SJCRH30 (cell line): Measurements from ENCODE around the gene CAPN2. TPM values are rescaled to one million over a fixed set of nuclear protein-coding genes. Genes with fewer than 3 reads are reported as not detected.
"Not testable (repeated sequence)": the region's sequence is repeated elsewhere in the genome, so short reads cannot be mapped to it uniquely, and the experiment has no call there.

Experiments used
- DNase-seq, 2 experiments: peaks; one replicate each; pipeline ENCODE4 v3.0.0-alpha.2; 2015 to 2020
- H3K27ac ChIP-seq: fragments of 250-450 bp; sonication (Bioruptor Pico); 2 replicates; pipeline ENCODE4 v1.5.1; 2020; ENCODE audit warnings: mild to moderate bottlenecking, moderate library complexity
- H3K27me3 ChIP-seq: fragments of 250-450 bp; sonication (Bioruptor Pico); 2 replicates; pipeline ENCODE4 v1.5.1; 2020; ENCODE audit warnings: mild to moderate bottlenecking, moderate library complexity
- H3K36me3 ChIP-seq: fragments of 250-450 bp; sonication (Bioruptor Pico); 2 replicates; pipeline ENCODE4 v1.5.1; 2020; ENCODE audit warnings: mild to moderate bottlenecking, moderate library complexity
- H3K4me1 ChIP-seq: fragments of 250-450 bp; sonication (Bioruptor Pico); 2 replicates; pipeline ENCODE4 v1.5.1; 2020; ENCODE audit warnings: mild to moderate bottlenecking, moderate library complexity
- H3K4me3 ChIP-seq: fragments of 250-450 bp; sonication (Bioruptor Pico); 2 replicates; pipeline ENCODE4 v1.5.1; 2020; ENCODE audit warnings: mild to moderate bottlenecking, moderate library complexity
- H3K9me3 ChIP-seq: fragments of 250-450 bp; sonication (Bioruptor Pico); replicated peaks from 2 replicates; pipeline ENCODE4 v1.5.1; 2020; ENCODE audit warnings: mild to moderate bottlenecking, moderate library complexity
- total RNA-seq: library from RNA; depleted of rRNA; stranded (reverse); fragments of >200 nt; shearing (Covaris generic); gene quantifications from 2 replicates; pipeline ENCODE4 v1.2.3, GENCODE V29; 2014; rRNA removed

The CAPN2 gene
- total RNA-seq, 1 experiment from 2014 or later: 172 TPM

DNA sequence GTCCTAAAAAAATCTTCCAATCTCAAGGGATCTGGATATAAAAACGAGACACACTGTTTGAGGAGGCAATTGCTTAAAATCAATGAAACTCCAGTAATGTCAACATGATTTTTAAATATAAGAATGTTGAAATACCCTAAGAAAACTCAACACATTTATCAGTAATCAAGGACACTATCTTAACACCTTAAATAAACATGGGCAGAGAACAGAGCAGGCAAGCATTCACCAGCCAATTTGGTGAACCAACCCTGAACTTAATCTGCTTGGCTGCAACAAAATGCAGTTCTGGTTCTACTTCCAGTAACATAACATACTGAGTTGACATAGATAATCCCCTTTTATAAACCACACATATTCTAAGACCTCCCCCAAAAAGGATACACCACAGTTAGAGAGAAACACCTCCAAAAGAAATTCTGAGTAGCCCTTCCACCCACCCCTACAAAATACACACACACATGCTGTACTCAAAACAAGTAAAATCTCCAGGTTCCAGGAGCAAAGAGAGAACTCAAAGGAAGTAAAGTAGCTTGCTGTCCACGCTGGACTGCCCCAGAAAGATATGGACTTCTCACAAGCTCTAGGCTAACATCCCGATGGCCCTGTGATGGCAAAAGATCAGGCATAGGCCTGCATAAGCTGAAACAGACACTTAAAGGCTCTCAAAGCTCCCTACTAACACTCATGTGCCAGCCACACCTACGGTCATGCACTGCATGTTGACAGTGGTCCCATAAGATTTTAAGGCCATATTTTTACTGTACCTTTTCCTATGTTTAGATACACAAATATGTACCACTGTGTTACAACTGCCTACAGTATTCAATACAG, 102.9 kb downstream of the CAPN2 start:
- no peak overlapping the region for H3K27ac ChIP-seq
- H3K9me3 ChIP-seq: no peaks in the 10 kb centered on the region
- DNase-seq: no peak
- H3K27me3 ChIP-seq: no peaks in the 10 kb centered on the region
- H3K4me3 ChIP-seq: no peak overlapping the region
- H3K4me1 ChIP-seq: peaks cover 16% of the 10 kb centered on the region
- peaks cover 46% of the 10 kb centered on the region for H3K36me3 ChIP-seq

DNA sequence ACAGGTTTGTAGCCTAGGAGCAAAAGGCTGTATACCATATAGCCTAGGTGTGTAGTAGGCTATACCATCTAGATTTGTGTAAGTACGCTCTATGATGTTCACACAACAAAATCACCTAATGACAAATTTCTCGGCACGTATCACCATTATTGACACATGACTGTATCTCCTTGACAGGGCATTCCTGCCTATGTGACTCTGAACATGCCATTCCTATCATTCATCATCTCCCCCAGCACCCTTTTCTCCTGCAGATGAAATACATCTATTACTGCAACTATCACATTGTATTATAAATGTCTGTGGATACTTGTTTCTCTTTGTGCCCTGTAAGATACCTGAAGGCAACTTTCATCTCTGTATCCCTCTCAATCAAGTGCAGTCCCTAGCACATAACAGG, 103.5 kb downstream of the CAPN2 start:
- no peaks in the 10 kb centered on the region for H3K27me3 ChIP-seq
- H3K4me3 ChIP-seq: no peak overlapping the region
- H3K9me3 ChIP-seq: no peaks in the 10 kb centered on the region
- H3K36me3 ChIP-seq: peaks cover 47% of the 10 kb centered on the region
- DNase-seq: no peak
- peaks cover 19% of the 10 kb centered on the region for H3K4me1 ChIP-seq
- H3K27ac ChIP-seq: no peak overlapping the region

DNA sequence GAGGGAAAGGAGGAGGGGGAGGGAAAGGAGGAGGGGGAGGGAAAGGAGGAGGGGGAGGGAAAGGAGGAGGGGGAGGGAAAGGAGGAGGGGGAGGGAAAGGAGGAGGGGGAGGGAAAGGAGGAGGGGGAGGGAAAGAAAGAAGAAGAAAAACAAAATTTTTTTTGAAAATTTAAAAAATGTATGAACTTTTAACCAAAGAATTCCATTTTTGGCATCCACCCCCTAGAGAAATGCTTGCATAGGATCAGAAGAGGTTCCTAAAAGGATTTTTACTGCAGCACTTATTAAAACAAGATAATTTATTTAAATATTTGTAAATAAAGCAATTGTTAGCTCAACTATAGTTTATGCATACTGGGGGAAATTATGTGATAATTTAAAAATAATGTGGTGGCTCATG, 104.9 kb downstream of the CAPN2 start:
- H3K4me3 ChIP-seq, H3K9me3 ChIP-seq, H3K27me3 ChIP-seq, H3K27ac ChIP-seq, DNase-seq: not testable (repeated sequence)
- H3K4me1 ChIP-seq: peaks cover 19% of the 10 kb centered on the region
- H3K36me3 ChIP-seq: peaks cover 42% of the 10 kb centered on the region

DNA sequence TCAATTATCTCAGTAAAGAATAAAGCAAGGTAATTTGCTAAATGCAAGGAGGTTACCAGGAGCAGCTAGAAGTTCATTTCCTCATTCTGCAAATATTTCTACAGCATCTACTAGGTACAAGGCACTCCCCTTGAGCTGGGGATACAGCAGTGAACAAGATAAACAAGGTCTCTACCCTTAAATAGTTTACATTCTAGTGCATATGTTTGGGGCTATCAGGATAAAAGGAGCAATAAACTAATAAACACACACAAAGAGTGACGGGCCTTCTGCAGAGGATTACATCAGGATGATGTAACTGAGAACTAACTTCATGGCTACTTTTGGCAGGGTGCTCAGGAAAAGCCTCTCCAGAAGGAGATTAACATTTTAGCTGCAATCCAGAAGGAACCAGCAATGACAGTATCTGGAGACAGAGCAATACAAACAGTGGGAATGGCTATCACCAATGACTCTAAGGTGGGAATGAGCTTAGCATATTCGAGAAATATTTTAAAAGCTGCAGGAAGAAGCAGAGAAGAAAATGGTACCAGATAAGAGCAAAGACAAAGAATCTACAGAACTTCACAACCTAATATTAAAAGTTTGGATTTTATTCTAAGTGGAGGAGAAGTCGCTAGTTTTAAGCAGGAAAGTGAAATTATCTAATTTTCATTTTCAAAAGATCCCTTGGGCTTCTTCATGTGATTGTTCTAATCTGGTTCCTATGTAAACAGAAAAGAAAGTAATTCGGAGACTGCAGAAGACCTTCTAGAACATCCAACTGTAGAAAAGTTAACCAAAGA, 107.6 kb downstream of the CAPN2 start:
- Histone ChIP-seq H3K4me1 (peaks cover 16% of the 10 kb centered on the region), H3K36me3 (peaks cover 23% of the 10 kb centered on the region), H3K4me3 (no peak overlapping the region), H3K27me3 (no peaks in the 10 kb centered on the region), H3K9me3 (no peaks in the 10 kb centered on the region), H3K27ac (peak overlapping the region; percentile 2; the same call in 1 of the 2 replicates)
- DNase-seq: peak; percentile 44 to 57

DNA sequence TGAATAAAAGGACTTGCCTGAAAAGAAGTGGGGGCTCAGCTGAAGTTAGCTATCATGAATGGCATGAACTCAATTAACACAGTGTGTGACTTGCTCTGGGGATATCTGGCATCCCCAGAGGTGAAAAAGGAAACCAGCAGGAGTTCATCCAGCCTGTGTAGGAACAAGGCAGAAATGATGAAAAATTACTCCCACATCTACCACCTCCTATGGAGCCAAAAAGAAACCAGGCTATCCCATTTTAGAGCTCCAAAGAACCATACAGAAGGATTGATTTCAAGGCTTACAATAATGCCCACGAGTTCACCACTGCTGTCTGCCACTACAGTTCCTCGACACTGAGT, 108.1 kb downstream of the CAPN2 start:
- no peak for DNase-seq
- no peak overlapping the region for H3K4me3 ChIP-seq
- H3K27ac ChIP-seq: no peak overlapping the region
- no peaks in the 10 kb centered on the region for H3K27me3 ChIP-seq
- peaks cover 11% of the 10 kb centered on the region for H3K4me1 ChIP-seq
- H3K36me3 ChIP-seq: peaks cover 21% of the 10 kb centered on the region
- H3K9me3 ChIP-seq: no peaks in the 10 kb centered on the region

DNA sequence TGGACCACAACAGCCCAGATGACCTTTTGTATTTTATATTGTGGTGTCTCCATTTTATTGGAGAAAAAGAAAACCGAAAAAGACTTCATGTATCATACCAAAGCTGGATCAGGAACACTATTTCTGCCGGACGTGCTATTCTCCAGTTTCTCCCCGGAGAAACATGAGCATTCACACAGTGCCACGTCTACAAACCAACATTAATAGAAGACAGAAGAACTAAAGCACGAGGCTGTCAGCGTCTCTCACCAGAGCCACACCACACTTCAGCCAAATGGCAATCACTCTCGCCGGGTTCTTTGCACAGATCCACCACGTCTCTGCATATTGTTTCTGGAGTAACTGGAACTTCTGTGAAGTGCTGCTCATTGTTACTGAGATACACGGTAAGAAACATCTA, 108.6 kb downstream of the CAPN2 start:
- DNase-seq: no peak
- H3K27ac ChIP-seq: no peak overlapping the region
- peaks cover 11% of the 10 kb centered on the region for H3K4me1 ChIP-seq
- H3K27me3 ChIP-seq: no peaks in the 10 kb centered on the region
- H3K36me3 ChIP-seq: peaks cover 21% of the 10 kb centered on the region
- H3K4me3 ChIP-seq: no peak overlapping the region
- no peaks in the 10 kb centered on the region for H3K9me3 ChIP-seq

DNA sequence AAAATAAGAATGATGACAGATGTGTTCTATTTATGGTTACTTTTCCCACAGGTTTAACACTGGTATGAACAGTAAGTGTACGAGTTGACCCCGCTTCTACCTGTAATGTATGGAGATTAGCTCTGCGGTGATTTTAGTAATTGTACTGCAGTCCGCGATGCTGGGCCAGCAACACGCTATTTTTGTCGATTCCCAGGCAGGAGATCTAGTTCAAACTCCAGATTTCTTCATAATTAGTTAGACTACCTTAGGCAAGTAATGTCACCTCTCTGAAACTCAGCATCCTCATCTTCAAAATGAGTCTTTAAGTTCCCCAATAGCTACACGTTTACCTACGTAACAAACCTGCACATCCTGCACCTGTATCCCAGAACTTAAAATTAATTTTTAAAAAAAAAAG, 111.9 kb downstream of the CAPN2 start:
- H3K27me3 ChIP-seq: no peaks in the 10 kb centered on the region
- no peak overlapping the region for H3K4me3 ChIP-seq
- H3K9me3 ChIP-seq: no peaks in the 10 kb centered on the region
- no peak overlapping the region for H3K27ac ChIP-seq
- H3K36me3 ChIP-seq: peaks cover 7% of the 10 kb centered on the region
- H3K4me1 ChIP-seq: peaks cover 11% of the 10 kb centered on the region
- no peak for DNase-seq

DNA sequence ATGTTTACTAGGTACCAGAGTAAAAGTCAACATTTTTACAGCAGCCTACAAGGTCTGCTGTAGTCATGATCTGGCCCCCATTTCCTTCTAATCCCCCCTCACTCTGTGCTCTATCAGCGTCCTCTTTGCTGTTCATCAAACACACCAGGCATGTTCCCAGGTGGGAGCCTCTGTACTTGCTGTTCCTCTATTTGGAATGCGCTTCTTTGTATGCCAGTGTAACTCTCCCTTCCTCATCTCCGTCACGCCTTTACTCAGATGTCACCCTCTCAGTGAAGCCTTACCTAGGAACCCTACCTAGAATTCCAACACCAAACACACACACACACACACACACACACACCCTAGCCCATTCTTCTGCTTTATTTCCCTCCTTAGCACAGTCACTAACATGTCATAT, 112.4 kb downstream of the CAPN2 start:
- peaks cover 7% of the 10 kb centered on the region for H3K36me3 ChIP-seq
- no peak overlapping the region for H3K4me3 ChIP-seq
- H3K27me3 ChIP-seq: no peaks in the 10 kb centered on the region
- no peak overlapping the region for H3K27ac ChIP-seq
- peaks cover 9% of the 10 kb centered on the region for H3K4me1 ChIP-seq
- no peaks in the 10 kb centered on the region for H3K9me3 ChIP-seq
- no peak for DNase-seq

Other genes starting within 250 kb of the CAPN2 start
- gene CAPN8, start 46.8 kb upstream of the CAPN2 start, total RNA-seq: not detected in 2 replicates
- 51.2 and 54.4 TPM in 2 replicates for gene TP53BP2, start 133.4 kb downstream of the CAPN2 start, total RNA-seq